ENCODE data around the gene SDK2. TPM values are rescaled to one million over a fixed set of nuclear protein-coding genes. Genes with fewer than 3 reads are reported as not detected.

SDK2 gene
- total and polyA plus RNA-seq, 2 donors from 2014 or later: 0.37 to 2.4 TPM

GRCh38 chr17:73667181-73667959 is 23.1 kb upstream of the SDK2 start:
- DNase-seq (no peak), FAIRE-seq (no peak)
- TF ChIP-seq CTCF (IDR thresholded peaks at IDR 0.05; ENCODE audit: borderline replicate concordance, extremely low read depth, insufficient read depth): no peak
- no peak overlapping the region for H3K27ac ChIP-seq (ENCODE audit: low read depth in 2 of 2, low read length in 2 of 2)
- no peak overlapping the region for H3K9ac ChIP-seq (ENCODE audit: low read length in 3 of 3)
- H3K27me3 ChIP-seq (ENCODE audit: control insufficient read depth, insufficient read depth, low read length): no peaks in the 10 kb centered on the region
- intact Hi-C loops (cut with DNase I): no loop called here
- no peak overlapping the region for H3K4me3 ChIP-seq (ENCODE audit: low read length in 3 of 3)
- H3K4me1 ChIP-seq (ENCODE audit: control insufficient read depth in 2 of 3, insufficient read depth in 2 of 3, low read depth in 1 of 3, low read length in 3 of 3): peaks cover 0 to 7% (median 0%) of the 10 kb centered on the region in 3 donors
- H3K9me3 ChIP-seq (ENCODE audit: control insufficient read depth in 2 of 3, insufficient read depth in 1 of 3, low read length in 3 of 3): peaks cover 0 to 5% (median 0%) of the 10 kb centered on the region in 3 donors
- H3K36me3 ChIP-seq (ENCODE audit: control insufficient read depth in 2 of 3, insufficient read depth in 3 of 3, low read length in 3 of 3): no peaks in the 10 kb centered on the region

DNA sequence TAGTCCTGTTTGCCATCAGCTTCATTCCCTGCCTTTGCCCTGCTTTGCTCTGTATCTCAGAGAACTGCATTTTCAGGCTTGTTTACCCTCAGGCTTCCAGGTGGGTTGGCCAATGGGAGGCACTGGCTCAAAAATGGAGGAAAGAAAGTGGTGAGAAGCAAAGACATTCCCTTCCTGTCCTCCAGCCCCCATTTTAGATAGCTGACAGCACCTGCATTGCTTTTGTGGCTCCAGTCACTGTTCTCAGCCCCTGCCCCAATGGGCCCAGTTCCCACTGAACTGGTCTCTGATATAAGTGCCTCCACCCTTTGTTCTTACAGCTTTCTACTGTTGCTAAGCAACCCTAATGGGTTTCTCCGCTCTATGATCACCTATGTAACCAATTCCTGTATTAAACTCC is 19.4 kb upstream of the SDK2 start:
- Histone ChIP-seq H3K9ac (ENCODE audit: low read length in 3 of 3) (no peak overlapping the region), H3K4me1 (ENCODE audit: control insufficient read depth in 2 of 3, insufficient read depth in 2 of 3, low read depth in 1 of 3, low read length in 3 of 3) (peaks cover 0 to 7% (median 0%) of the 10 kb centered on the region in 3 donors), H3K36me3 (ENCODE audit: control insufficient read depth in 2 of 3, insufficient read depth in 3 of 3, low read length in 3 of 3) (no peaks in the 10 kb centered on the region), H3K27ac (ENCODE audit: low read depth in 2 of 2, low read length in 2 of 2) (no peak overlapping the region), H3K9me3 (ENCODE audit: control insufficient read depth in 2 of 3, insufficient read depth in 1 of 3, low read length in 3 of 3) (no peaks in the 10 kb centered on the region), H3K27me3 (ENCODE audit: control insufficient read depth, insufficient read depth, low read length) (no peaks in the 10 kb centered on the region), H3K4me3 (ENCODE audit: low read length in 3 of 3) (no peak overlapping the region)
- intact Hi-C loops (cut with DNase I): no loop called here
- FAIRE-seq (no peak), DNase-seq (no peak)
- no peak for TF ChIP-seq CTCF (IDR thresholded peaks at IDR 0.05; ENCODE audit: borderline replicate concordance, extremely low read depth, insufficient read depth)

DNA sequence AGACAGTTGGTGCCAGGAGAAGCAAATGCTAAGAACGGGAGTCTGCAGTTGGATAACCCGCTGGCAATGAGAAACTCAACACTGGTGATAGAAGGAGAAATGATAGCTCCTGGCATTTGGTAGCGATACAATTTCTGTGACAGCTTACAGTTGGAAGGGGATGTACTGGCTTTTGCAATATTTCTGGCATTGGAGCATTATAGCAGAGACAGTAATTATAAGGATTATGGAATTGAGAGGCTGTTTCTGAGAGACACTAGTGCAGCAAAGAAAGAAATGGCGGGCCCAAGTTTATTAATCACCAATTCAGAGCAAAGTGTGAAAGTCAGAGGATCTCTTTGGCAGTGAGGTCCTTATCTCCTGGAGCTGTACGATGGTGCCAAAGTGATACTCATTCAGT is 16.1 kb upstream of the SDK2 start:
- Histone ChIP-seq H3K27ac (ENCODE audit: low read depth in 2 of 2, low read length in 2 of 2) (no peak overlapping the region), H3K27me3 (ENCODE audit: control insufficient read depth, insufficient read depth, low read length) (no peaks in the 10 kb centered on the region), H3K4me3 (ENCODE audit: low read length in 3 of 3) (no peak overlapping the region), H3K4me1 (ENCODE audit: control insufficient read depth in 2 of 3, insufficient read depth in 2 of 3, low read depth in 1 of 3, low read length in 3 of 3) (no peaks in the 10 kb centered on the region), H3K9ac (ENCODE audit: low read length in 3 of 3) (no peak overlapping the region), H3K36me3 (ENCODE audit: control insufficient read depth in 2 of 3, insufficient read depth in 3 of 3, low read length in 3 of 3) (no peaks in the 10 kb centered on the region), H3K9me3 (ENCODE audit: control insufficient read depth in 2 of 3, insufficient read depth in 1 of 3, low read length in 3 of 3) (no peaks in the 10 kb centered on the region)
- no peak for TF ChIP-seq CTCF (IDR thresholded peaks at IDR 0.05; ENCODE audit: borderline replicate concordance, extremely low read depth, insufficient read depth)
- intact Hi-C loops (cut with DNase I): no loop called here
- FAIRE-seq (no peak), DNase-seq (no peak)

Measured in kidney (tissue), 14 donors.